DMS53 treated with DMSO at 0.1 percent for 48 hours (cell line): ENCODE measurements around the gene CKAP4.
A peak's percentile ranks its signal among the peaks of the same experiment; 100 is the strongest.

Source experiments
- DNase-seq: peaks from one replicate; lab custom pipeline; 2025; ENCODE audit not compliant: unreplicated experiment; lab: John Stamatoyannopoulos, UW

Gene CKAP4

GRCh38 chr12:106205208-106206069 lies 42.4 kb downstream of the CKAP4 start:
- peak; percentile 22 for DNase-seq

DNA sequence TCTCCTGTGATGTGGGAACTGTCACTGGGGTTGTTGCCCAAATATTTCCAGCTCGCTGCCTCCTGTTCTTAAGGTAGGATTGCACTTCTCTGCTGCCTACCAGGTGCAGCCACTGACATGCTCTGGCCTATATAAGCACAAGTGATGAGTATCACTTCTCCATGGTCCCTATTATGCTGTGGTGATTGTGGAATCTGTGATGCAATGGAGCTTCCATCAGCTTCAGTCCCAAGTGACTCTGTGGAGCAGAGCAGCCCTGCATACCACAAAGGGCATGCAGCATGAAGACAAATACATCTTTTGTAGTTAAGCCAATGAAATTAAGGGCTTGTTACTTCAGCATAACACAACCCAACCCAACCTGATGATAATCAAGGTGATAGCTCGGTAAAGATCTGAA lies 43.5 kb downstream of the CKAP4 start:
- no peak for DNase-seq

- no peak for DNase-seq
These were observed 49.8 kb downstream of the CKAP4 start for GRCh38 chr12:106197906-106198623.

- DNase-seq = no peak
These were observed 52.2 kb downstream of the CKAP4 start for GRCh38 chr12:106195621-106196027.

GRCh38 chr12:106194351-106194750 lies 53.5 kb downstream of the CKAP4 start:
- no peak for DNase-seq

- no peak for DNase-seq
These were observed 54.2 kb downstream of the CKAP4 start for GRCh38 chr12:106193394-106194215.

- no peak for DNase-seq
These were observed 55.0 kb downstream of the CKAP4 start for GRCh38 chr12:106192659-106193393.

DNA sequence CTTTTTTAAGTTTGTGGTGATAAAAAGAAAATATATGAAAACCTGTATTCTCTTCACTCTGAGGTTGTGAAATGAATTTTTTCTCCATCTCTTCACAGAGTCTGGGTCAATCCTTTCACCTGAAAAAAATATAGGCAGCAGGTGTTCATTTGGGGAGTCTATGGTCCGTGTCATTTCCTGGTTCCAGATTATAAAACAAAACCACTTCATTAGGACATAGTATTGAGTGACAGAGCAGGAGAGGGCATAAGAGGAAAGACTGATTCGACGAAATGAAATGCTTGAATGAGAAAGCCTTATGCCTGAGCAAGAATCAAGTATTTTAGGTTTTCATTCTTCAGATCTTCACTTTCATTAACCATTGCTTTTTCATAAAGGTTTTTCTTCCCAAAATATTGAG lies 57.2 kb downstream of the CKAP4 start:
- no peak for DNase-seq

GRCh38 chr12:106189341-106189740 lies 58.5 kb downstream of the CKAP4 start:
- no peak for DNase-seq

GRCh38 chr12:106188256-106188655 lies 59.6 kb downstream of the CKAP4 start:
- no peak for DNase-seq
